ENCODE data around the gene ARHGEF18.

ARHGEF18 gene

DNA sequence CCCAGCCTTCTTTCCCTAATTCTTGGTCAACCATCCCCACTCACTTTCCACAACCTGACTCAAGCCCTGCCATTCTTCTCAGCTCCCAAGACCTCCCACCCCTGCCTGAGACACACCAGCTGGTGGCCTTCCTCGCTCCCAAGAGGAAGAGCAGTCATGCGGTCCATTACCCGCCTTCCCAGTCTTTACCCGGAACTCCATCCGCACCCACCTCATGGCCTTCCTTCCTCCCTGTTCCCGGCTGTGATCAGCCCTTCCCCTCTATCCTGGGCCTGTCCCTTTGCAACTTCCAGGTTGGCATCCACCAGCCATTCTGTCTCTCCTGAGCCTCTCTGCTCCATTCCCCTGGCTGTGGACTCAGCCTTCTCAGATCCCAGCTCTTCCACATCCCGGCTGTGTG, 35.9 kb upstream of the ARHGEF18 start:
- in situ Hi-C loops (cut with HindIII; ENCODE audit: low sequenced_read_pairs): no loop called here
- TF ChIP-seq, protein P1, sequence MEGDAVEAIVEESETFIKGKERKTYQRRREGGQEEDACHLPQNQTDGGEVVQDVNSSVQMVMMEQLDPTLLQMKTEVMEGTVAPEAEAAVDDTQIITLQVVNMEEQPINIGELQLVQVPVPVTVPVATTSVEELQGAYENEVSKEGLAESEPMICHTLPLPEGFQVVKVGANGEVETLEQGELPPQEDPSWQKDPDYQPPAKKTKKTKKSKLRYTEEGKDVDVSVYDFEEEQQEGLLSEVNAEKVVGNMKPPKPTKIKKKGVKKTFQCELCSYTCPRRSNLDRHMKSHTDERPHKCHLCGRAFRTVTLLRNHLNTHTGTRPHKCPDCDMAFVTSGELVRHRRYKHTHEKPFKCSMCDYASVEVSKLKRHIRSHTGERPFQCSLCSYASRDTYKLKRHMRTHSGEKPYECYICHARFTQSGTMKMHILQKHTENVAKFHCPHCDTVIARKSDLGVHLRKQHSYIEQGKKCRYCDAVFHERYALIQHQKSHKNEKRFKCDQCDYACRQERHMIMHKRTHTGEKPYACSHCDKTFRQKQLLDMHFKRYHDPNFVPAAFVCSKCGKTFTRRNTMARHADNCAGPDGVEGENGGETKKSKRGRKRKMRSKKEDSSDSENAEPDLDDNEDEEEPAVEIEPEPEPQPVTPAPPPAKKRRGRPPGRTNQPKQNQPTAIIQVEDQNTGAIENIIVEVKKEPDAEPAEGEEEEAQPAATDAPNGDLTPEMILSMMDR (IDR thresholded peaks at IDR 0.05; ENCODE audit: low read depth, low read length, missing control alignments): no peak
- no peak overlapping the region for H3K4me3 ChIP-seq (ENCODE audit: low read depth, low read length)
- no peak for DNase-seq (ENCODE audit: low read depth)

DNA sequence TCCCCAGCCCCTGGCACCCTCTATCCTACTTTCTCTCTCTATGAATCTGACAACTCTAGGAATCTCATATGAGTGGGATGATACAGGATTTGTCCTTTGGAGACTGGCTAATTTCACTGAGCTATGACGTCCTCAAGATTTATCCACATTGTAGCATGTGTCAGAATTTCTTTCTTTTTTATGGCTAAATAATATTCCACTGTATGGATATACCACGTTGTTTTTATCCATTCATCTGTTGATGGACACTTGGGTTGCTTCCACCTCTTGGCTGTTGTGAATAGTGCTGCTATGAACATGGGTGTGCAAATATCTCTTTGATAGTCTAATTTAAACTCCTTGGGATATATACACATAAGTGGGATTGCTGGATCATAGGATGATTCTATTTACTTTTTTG, 30.6 kb upstream of the ARHGEF18 start:
- H3K4me3 ChIP-seq (ENCODE audit: low read depth, low read length): no peak overlapping the region
- in situ Hi-C loops (cut with HindIII; ENCODE audit: low sequenced_read_pairs): no loop called here
- TF ChIP-seq, protein P1 (IDR thresholded peaks at IDR 0.05; ENCODE audit: low read depth, low read length, missing control alignments): no peak
- DNase-seq (ENCODE audit: low read depth): no peak

DNA sequence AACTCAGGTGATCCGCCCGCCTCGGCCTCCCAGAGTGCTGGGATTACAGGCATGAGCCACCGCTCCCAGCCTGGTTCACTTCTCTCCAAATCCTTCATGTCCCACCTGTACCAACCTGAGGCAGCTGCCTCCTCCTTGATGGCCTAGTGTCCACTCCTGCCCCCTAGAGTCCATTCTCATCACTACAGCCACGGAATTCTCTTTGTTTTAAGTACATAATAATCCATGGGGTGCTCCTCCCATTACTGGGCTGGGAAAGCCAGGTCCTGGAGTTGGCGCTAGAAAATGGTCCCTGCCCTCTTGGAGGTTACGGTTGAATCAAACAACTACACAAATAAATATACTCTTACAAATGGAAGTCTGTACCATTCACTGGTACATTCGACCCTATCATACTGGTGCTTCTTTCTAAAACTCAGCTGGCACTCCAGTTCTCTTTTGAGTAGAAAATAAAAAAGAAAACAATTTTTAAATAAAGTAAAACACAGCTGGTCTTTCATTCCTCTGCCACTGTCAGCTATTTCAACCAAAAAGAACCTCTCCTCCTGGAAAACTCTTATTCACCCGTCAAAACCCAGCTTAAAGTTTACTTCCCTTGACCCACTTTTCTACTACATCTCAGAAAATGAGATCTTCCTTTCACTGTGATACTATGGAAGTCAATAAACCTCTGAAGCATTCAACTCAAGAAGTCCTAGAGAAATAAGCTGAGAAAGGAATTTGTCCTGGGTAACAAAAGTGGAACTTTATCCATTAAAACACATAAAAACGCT, 22.4 kb upstream of the ARHGEF18 start:
- TF ChIP-seq, protein P1 (IDR thresholded peaks at IDR 0.05; ENCODE audit: low read depth, low read length, missing control alignments): peak; percentile 12
- no peak for DNase-seq (ENCODE audit: low read depth)
- in situ Hi-C loops (cut with HindIII; ENCODE audit: low sequenced_read_pairs): no loop called here
- H3K4me3 ChIP-seq (ENCODE audit: low read depth, low read length): no peak overlapping the region

DNA sequence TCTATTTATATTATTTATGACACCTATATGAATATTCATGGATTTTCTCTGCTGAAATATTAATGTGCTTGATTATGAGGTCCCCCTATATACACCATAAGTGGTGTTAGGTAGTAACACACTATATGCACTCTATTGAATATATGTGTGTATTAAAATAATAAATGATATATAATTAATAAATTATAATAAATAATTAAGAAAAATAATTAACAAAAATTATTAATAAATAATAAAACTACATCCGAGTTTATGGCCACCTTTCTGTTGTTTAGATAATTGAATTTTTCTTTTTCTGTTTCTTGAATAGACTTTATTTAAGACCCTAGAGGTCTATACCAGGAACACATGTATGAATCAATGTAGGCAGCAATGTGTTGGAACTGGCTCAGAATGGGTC, 20.9 kb upstream of the ARHGEF18 start:
- no peak for DNase-seq (ENCODE audit: low read depth)
- TF ChIP-seq, protein P1 (IDR thresholded peaks at IDR 0.05; ENCODE audit: low read depth, low read length, missing control alignments): no peak
- in situ Hi-C loops (cut with HindIII; ENCODE audit: low sequenced_read_pairs): no loop called here
- H3K4me3 ChIP-seq (ENCODE audit: low read depth, low read length): no peak overlapping the region

DNA sequence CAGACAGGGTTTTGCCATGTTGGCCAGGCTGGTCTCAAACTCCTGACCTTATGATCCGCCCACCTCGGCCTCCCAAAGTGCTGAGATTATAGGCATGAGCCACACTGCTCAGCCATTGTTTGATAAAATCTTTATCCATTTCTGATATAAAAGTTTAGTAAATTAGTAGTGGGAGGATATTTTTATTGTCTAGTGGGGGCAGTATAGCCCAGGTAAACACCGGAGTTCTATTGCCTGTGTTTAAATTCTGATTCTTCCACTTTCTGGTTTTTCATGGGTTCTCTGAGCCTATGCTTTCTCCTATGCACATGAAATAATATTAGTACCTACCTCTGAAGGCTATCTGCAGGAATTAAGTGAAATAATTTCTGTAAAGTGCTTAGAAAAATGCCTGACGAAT, 20.1 kb upstream of the ARHGEF18 start:
- TF ChIP-seq, protein P1 (IDR thresholded peaks at IDR 0.05; ENCODE audit: low read depth, low read length, missing control alignments): no peak
- in situ Hi-C loops (cut with HindIII; ENCODE audit: low sequenced_read_pairs): no loop called here

DNA sequence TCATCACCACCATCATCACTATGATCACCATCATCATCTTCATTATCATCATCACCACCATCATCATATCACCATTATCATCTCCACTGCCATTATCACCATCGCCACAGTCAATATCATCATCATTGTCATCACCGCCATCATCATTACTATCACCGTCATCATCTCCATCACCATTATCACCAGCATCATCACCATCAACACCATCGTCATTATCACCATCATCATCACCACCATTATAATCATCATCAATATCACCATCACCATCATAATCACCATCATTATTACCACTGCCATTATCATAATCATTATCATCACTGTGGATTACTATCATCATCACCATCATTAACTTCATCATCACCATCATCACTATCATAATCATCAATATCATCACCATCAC, 17.3 kb upstream of the ARHGEF18 start:
- no peak overlapping the region for H3K4me3 ChIP-seq (ENCODE audit: low read depth, low read length)
- TF ChIP-seq, protein P1 (IDR thresholded peaks at IDR 0.05; ENCODE audit: low read depth, low read length, missing control alignments): no peak
- in situ Hi-C loops (cut with HindIII; ENCODE audit: low sequenced_read_pairs): loop anchor here (10.0 kb wide), 1 partner anchor 67 kb away; no protein-coding TSS in a partner anchor
- no peak for DNase-seq (ENCODE audit: low read depth)

More for the DNA sequence above, 20.1 kb upstream of the ARHGEF18 start:
- no peak for DNase-seq (ENCODE audit: low read depth)
- H3K4me3 ChIP-seq (ENCODE audit: low read depth, low read length): no peak overlapping the region

All from astrocyte of the cerebellum (primary cell).